Memory B cell (primary cell): Measurements from ENCODE around the gene CDH4.

Source experiments
- ATAC-seq: fragments of 150-1000 bp; cut with Tn5 transposase; 2 replicates; pipeline ENCODE4 v1.10.0; 2021; ENCODE audit warnings: low read depth, mild to moderate bottlenecking, moderate library complexity
- DNase-seq, 2 donors: peaks; one replicate each; pipeline ENCODE4 v3.0.0; 2022; ENCODE audit warnings: low spot score in 2 of 2
- H3K27ac Mint-ChIP-seq: one replicate; pipeline ENCODE4 v1.8.0; 2022; ENCODE audit warnings: mild to moderate bottlenecking, moderate library complexity, mixed read lengths
- H3K27me3 Mint-ChIP-seq: one replicate; pipeline ENCODE4 v1.8.0; 2022; ENCODE audit warnings: mixed read lengths
- H3K36me3 Mint-ChIP-seq: one replicate; pipeline ENCODE4 v1.8.0; 2022; ENCODE audit warnings: mild to moderate bottlenecking, mixed read lengths
- H3K4me1 Mint-ChIP-seq: one replicate; pipeline ENCODE4 v1.8.0; 2022; ENCODE audit warnings: mixed read lengths
- H3K4me3 Mint-ChIP-seq: one replicate; pipeline ENCODE4 v1.8.0; 2022; ENCODE audit warnings: mild to moderate bottlenecking, moderate library complexity, mixed read lengths
- H3K9me3 Mint-ChIP-seq: one replicate; pipeline ENCODE4 v1.8.0; 2022; ENCODE audit warnings: mixed read lengths

The CDH4 gene

GRCh38 chr20:61897401-61898295, 645.6 kb downstream of the CDH4 start:
- ATAC-seq = no peak
- no peak overlapping the region for H3K27ac Mint-ChIP-seq
- no peaks in the 10 kb centered on the region for H3K36me3 Mint-ChIP-seq
- H3K27me3 Mint-ChIP-seq = peaks cover 6% of the 10 kb centered on the region
- no peak for DNase-seq
- no peaks in the 10 kb centered on the region for H3K4me1 Mint-ChIP-seq
- no peaks in the 10 kb centered on the region for H3K9me3 Mint-ChIP-seq
- no peak overlapping the region for H3K4me3 Mint-ChIP-seq

GRCh38 chr20:61898405-61898804, 646.3 kb downstream of the CDH4 start:
- H3K4me1 Mint-ChIP-seq = no peaks in the 10 kb centered on the region
- ATAC-seq (no peak), DNase-seq (no peak)
- no peak overlapping the region for H3K27ac Mint-ChIP-seq
- H3K36me3 Mint-ChIP-seq = no peaks in the 10 kb centered on the region
- no peaks in the 10 kb centered on the region for H3K9me3 Mint-ChIP-seq
- peaks cover 4% of the 10 kb centered on the region for H3K27me3 Mint-ChIP-seq
- H3K4me3 Mint-ChIP-seq = no peak overlapping the region

- ATAC-seq (no peak), DNase-seq (no peak)
- no peaks in the 10 kb centered on the region for H3K36me3 Mint-ChIP-seq
- no peak overlapping the region for H3K4me3 Mint-ChIP-seq
- no peaks in the 10 kb centered on the region for H3K4me1 Mint-ChIP-seq
- H3K27ac Mint-ChIP-seq = no peak overlapping the region
- H3K9me3 Mint-ChIP-seq = no peaks in the 10 kb centered on the region
- peaks cover 3% of the 10 kb centered on the region for H3K27me3 Mint-ChIP-seq
These were observed 648.2 kb downstream of the CDH4 start for GRCh38 chr20:61900011-61900944.

- Mint-ChIP-seq H3K27ac (no peak overlapping the region), H3K9me3 (no peaks in the 10 kb centered on the region), H3K36me3 (no peaks in the 10 kb centered on the region), H3K4me1 (no peaks in the 10 kb centered on the region), H3K27me3 (peaks cover 3% of the 10 kb centered on the region), H3K4me3 (no peak overlapping the region)
- DNase-seq (no peak), ATAC-seq (no peak)
These were observed 648.9 kb downstream of the CDH4 start for GRCh38 chr20:61900945-61901293.

GRCh38 chr20:61901392-61902220, 649.5 kb downstream of the CDH4 start:
- Mint-ChIP-seq H3K27me3 (peaks cover 3% of the 10 kb centered on the region), H3K4me3 (no peak overlapping the region), H3K4me1 (no peaks in the 10 kb centered on the region), H3K9me3 (no peaks in the 10 kb centered on the region), H3K27ac (no peak overlapping the region), H3K36me3 (no peaks in the 10 kb centered on the region)
- DNase-seq (no peak), ATAC-seq (no peak)

GRCh38 chr20:61902221-61902869, 650.3 kb downstream of the CDH4 start:
- no peak for ATAC-seq
- Mint-ChIP-seq H3K9me3 (no peaks in the 10 kb centered on the region), H3K36me3 (no peaks in the 10 kb centered on the region), H3K27me3 (peaks cover 3% of the 10 kb centered on the region), H3K4me1 (no peaks in the 10 kb centered on the region), H3K4me3 (no peak overlapping the region), H3K27ac (no peak overlapping the region)
- no peak for DNase-seq

- no peaks in the 10 kb centered on the region for H3K36me3 Mint-ChIP-seq
- ATAC-seq (no peak), DNase-seq (no peak)
- H3K9me3 Mint-ChIP-seq = no peaks in the 10 kb centered on the region
- H3K27me3 Mint-ChIP-seq = peaks cover 7% of the 10 kb centered on the region
- no peak overlapping the region for H3K4me3 Mint-ChIP-seq
- H3K27ac Mint-ChIP-seq = no peak overlapping the region
- no peaks in the 10 kb centered on the region for H3K4me1 Mint-ChIP-seq
These were observed 651.7 kb downstream of the CDH4 start for GRCh38 chr20:61903575-61904340.

- no peaks in the 10 kb centered on the region for H3K36me3 Mint-ChIP-seq
These were observed 652.4 kb downstream of the CDH4 start for GRCh38 chr20:61904456-61904855.

GRCh38 chr20:61905781-61906523, 653.9 kb downstream of the CDH4 start:
- Mint-ChIP-seq H3K9me3 (peaks cover 3% of the 10 kb centered on the region), H3K27ac (no peak overlapping the region), H3K27me3 (peaks cover 7% of the 10 kb centered on the region), H3K4me1 (no peaks in the 10 kb centered on the region), H3K36me3 (no peaks in the 10 kb centered on the region), H3K4me3 (no peak overlapping the region)
- DNase-seq (no peak), ATAC-seq (no peak)

More at GRCh38 chr20:61904456-61904855, 652.4 kb downstream of the CDH4 start:
- DNase-seq (no peak), ATAC-seq (no peak)
- Mint-ChIP-seq H3K4me3 (no peak overlapping the region), H3K4me1 (no peaks in the 10 kb centered on the region), H3K9me3 (no peaks in the 10 kb centered on the region), H3K27me3 (peaks cover 7% of the 10 kb centered on the region), H3K27ac (no peak overlapping the region)

GRCh38 chr20:61907081-61907891, 655.2 kb downstream of the CDH4 start:
- no peaks in the 10 kb centered on the region for H3K36me3 Mint-ChIP-seq
- H3K27ac Mint-ChIP-seq = no peak overlapping the region
- H3K4me1 Mint-ChIP-seq = no peaks in the 10 kb centered on the region
- no peak overlapping the region for H3K4me3 Mint-ChIP-seq
- DNase-seq = no peak
- H3K9me3 Mint-ChIP-seq = peaks cover 6% of the 10 kb centered on the region
- peaks cover 5% of the 10 kb centered on the region for H3K27me3 Mint-ChIP-seq
- no peak for ATAC-seq

- ATAC-seq (no peak), DNase-seq (no peak)
- peaks cover 9% of the 10 kb centered on the region for H3K4me1 Mint-ChIP-seq
- no peak overlapping the region for H3K4me3 Mint-ChIP-seq
- H3K36me3 Mint-ChIP-seq = no peaks in the 10 kb centered on the region
- peaks cover 5% of the 10 kb centered on the region for H3K27me3 Mint-ChIP-seq
- no peak overlapping the region for H3K27ac Mint-ChIP-seq
- peaks cover 6% of the 10 kb centered on the region for H3K9me3 Mint-ChIP-seq
These were observed 656.3 kb downstream of the CDH4 start for GRCh38 chr20:61908057-61909026.
